HepG2 (cell line): ENCODE results near the gene TNNI2. TPM values are rescaled to one million over a fixed set of nuclear protein-coding genes. Genes with fewer than 3 reads are reported as not detected.

Source experiments
- ATAC-seq: fragments of 200-7000 bp; cut with Tn5 transposase; 3 replicates; pipeline ENCODE4 v1.9.1; 2020; ENCODE audit warnings: mild to moderate bottlenecking, moderate library complexity
- BruUV-seq: library from RNA; stranded (reverse); fragments of 400-500 nt; replicated peaks from 2 replicates; lab custom pipeline; 2021; lab: Mats Ljungman, UMichigan
- CTCF ChIA-PET: fragments of 300-600 bp; formaldehyde crosslinking; extraction: SDS; loops from one replicate; lab custom pipeline; 2021; ENCODE audit warnings: low total read pairs, inconsistent platforms, low intra/inter-chr PET ratio; lab: Yijun Ruan, JAX
- POLR2A ChIA-PET: fragments of 350-600 bp; sonication (Branson Sonifier 250); formaldehyde crosslinking; loops from one replicate; lab custom pipeline; 2020; ENCODE audit warnings: antibody characterized with exemption, inconsistent platforms; lab: Yijun Ruan, JAX
- DNase-seq: peaks from one replicate; pipeline ENCODE4 v3.0.0-alpha.2; 2015; ENCODE audit warnings: low spot score
- FAIRE-seq: peaks from 3 replicates; lab custom pipeline; 2011; peaks lifted over from hg19 to GRCh38; lab: Jason Lieb, UNC
- H2AFZ ChIP-seq: one replicate; pipeline ENCODE4 v1.6.1; 2011; ENCODE audit warnings: low read length, inconsistent platforms
- H3K27ac ChIP-seq: fragments of 300-600 bp; 3 replicates; pipeline ENCODE4 v1.8.0; 2011; ENCODE audit warnings: mixed run types, mild to moderate bottlenecking, mixed read lengths, low read length, inconsistent platforms; ENCODE audit not compliant: insufficient read depth; ENCODE audit errors: extremely low read length
- H3K27me3 ChIP-seq, 2 experiments: fragments of 200-600 bp in 1 of 2; 2 replicates in 1 of 2; 3 replicates in 1 of 2; pipeline versions ENCODE4 v1.6.0 to v1.8.0; 2011; ENCODE audit warnings: low read length in 2 of 2, mild to moderate bottlenecking in 2 of 2, moderate library complexity in 2 of 2, inconsistent platforms in 1 of 2; ENCODE audit not compliant: insufficient read depth in 2 of 2, control insufficient read depth in 1 of 2
- H3K36me3 ChIP-seq, 2 experiments: fragments of 200-600 bp in 1 of 2; replicated peaks in 1 of 2; 2 replicates in 1 of 2; 3 replicates in 1 of 2; pipeline versions ENCODE4 v1.5.1 to v1.8.0; 2011; ENCODE audit warnings: low read length in 2 of 2, inconsistent platforms in 1 of 2; ENCODE audit not compliant: insufficient read depth in 2 of 2, control insufficient read depth in 1 of 2
- H3K4me1 ChIP-seq: 2 replicates; pipeline ENCODE4 v1.5.1; 2012; ENCODE audit warnings: low read length, inconsistent platforms; ENCODE audit not compliant: insufficient read depth
- H3K4me2 ChIP-seq: 2 replicates; pipeline ENCODE4 v1.6.0; 2011; ENCODE audit warnings: low read depth, low read length, inconsistent platforms
- H3K4me3 ChIP-seq, 3 experiments: fragments of 200-600 bp in 1 of 3; sonication (generic), shearing (Covaris generic) in 1 of 3; replicated peaks in 1 of 3; 2 replicates each; pipeline ENCODE4 v1.5.1; 2011 to 2016; ENCODE audit warnings: low read length in 3 of 3, inconsistent platforms in 2 of 3, low read depth in 2 of 3, mild to moderate bottlenecking in 2 of 3, control low read depth in 1 of 3, mixed read lengths in 1 of 3; ENCODE audit not compliant: insufficient read depth in 1 of 3
- H3K79me2 ChIP-seq: one replicate; pipeline ENCODE4 v1.6.1; 2011; ENCODE audit warnings: low read length, inconsistent platforms; ENCODE audit not compliant: insufficient read depth
- H3K9ac ChIP-seq: 2 replicates; pipeline ENCODE4 v1.6.0; 2011; ENCODE audit warnings: mild to moderate bottlenecking, low read depth, low read length, inconsistent platforms; ENCODE audit not compliant: insufficient read depth
- H3K9me3 ChIP-seq: 2 replicates; pipeline ENCODE4 v1.5.1; 2012; ENCODE audit warnings: mild to moderate bottlenecking, low read length
- H4K20me1 ChIP-seq: 2 replicates; pipeline ENCODE4 v1.6.0; 2011; ENCODE audit warnings: inconsistent platforms, mild to moderate bottlenecking, low read length, moderate library complexity; ENCODE audit not compliant: insufficient read depth
- CBX1 ChIP-seq: IDR thresholded peaks from one replicate; pipeline ENCODE4 v1.6.1; 2016; ENCODE audit warnings: antibody characterized with exemption, low read depth
- CENPBD1 ChIP-seq: sonication (generic); formaldehyde crosslinking; IDR thresholded peaks from 2 replicates; pipeline ENCODE4 v1.8.0; 2022; ENCODE audit warnings: missing genetic modification reagents, low read depth, mild to moderate bottlenecking, borderline replicate concordance
- GZF1 ChIP-seq: sonication (generic); formaldehyde crosslinking; IDR thresholded peaks from 2 replicates; pipeline ENCODE4 v1.5.1; 2020; ENCODE audit warnings: mild to moderate bottlenecking, missing genetic modification reagents
- HCFC1 ChIP-seq: fragments of 150-350 bp; IDR thresholded peaks from 2 replicates; pipeline ENCODE4 v1.6.1; 2014; ENCODE audit warnings: low read depth, low read length
- TGIF2 ChIP-seq: IDR thresholded peaks from 2 replicates; pipeline ENCODE4 v1.6.1; 2016; ENCODE audit warnings: control low read depth, missing compliant biosample characterization
- THAP8 ChIP-seq: sonication (generic); formaldehyde crosslinking; IDR thresholded peaks from 2 replicates; pipeline ENCODE4 v1.5.1; 2020; ENCODE audit warnings: missing genetic modification reagents, mild to moderate bottlenecking, borderline replicate concordance
- ZNF788 ChIP-seq: sonication (generic); formaldehyde crosslinking; IDR thresholded peaks from 2 replicates; pipeline ENCODE4 v1.5.0; 2020; ENCODE audit warnings: mild to moderate bottlenecking, missing genetic modification reagents, borderline replicate concordance
- WGBS: methylation state at CpG from one replicate; pipeline ENCODE4 v1.1.6; 2017; ENCODE audit warnings: low lambda C conversion rate; 5-methylcytosine and 5-hydroxymethylcytosine counted together
- in situ Hi-C: cut with HindIII; loops from 2 replicates; pipeline ENCODE4 v1.10.0; 2017; ENCODE audit warnings: low pct_unique_long_range_greater_than_20kb; ENCODE audit not compliant: extremely low pct_ligation_motif_present
- intact Hi-C: fragments of 100-400 bp; cut with micrococcal nuclease; formaldehyde crosslinking; loops from one replicate; pipeline ENCODE4 v1.10.0; 2022; ENCODE audit not compliant: unreplicated experiment
- polyA plus RNA-seq, 8 experiments: library from polyadenylated mRNA; depleted of rRNA in 3 of 8; stranded (reverse) in 7 of 8; unstranded in 1 of 8; fragments of >200 nt; fragmentation: Illumina TruSeq in 4 of 8; extraction: Trizol in 4 of 8; gene quantifications; 2 replicates each; pipeline versions ENCODE4 v1.2.1 to v1.2.3, GENCODE V29; 2011 to 2016; ENCODE audit warnings: low read depth in 4 of 8, missing spikeins in 1 of 8, mixed read lengths in 1 of 8; ENCODE audit not compliant: insufficient read depth in 1 of 8
- total RNA-seq, 5 experiments: library from RNA; depleted of rRNA; stranded (reverse); fragments of >200 nt; fragmentation: Illumina TruSeq; extraction: Trizol; gene quantifications; 2 replicates each; pipeline ENCODE4 v1.2.3, GENCODE V29; 2016; ENCODE audit warnings: low read depth in 1 of 5

Gene TNNI2
- total and polyA plus RNA-seq, 2 of the 13 experiments (the other 11 are each of a cell fraction or from before 2014, with no cell fraction given), result 7.2 to 12.0 TPM

- no TSS peak for BruUV-seq
- ATAC-seq (no peak), DNase-seq (no peak), FAIRE-seq (no peak)
- no peak overlapping the region for H3K4me2 ChIP-seq
- H3K4me3 ChIP-seq, result no peak overlapping the region
- H3K27ac ChIP-seq, result no peak overlapping the region
- 0% methylated on average over 1 of the region's 14 CpGs for WGBS
- POLR2A ChIA-PET, result no interaction called here
- H3K36me3 ChIP-seq, result no peaks in the 10 kb centered on the region
- no peaks in the 10 kb centered on the region for H3K79me2 ChIP-seq
- intact Hi-C loops (no loop called here), in situ Hi-C loops (no loop called here)
- no peaks in the 10 kb centered on the region for H3K4me1 ChIP-seq
- no peaks in the 10 kb centered on the region for H3K9me3 ChIP-seq
- H3K9ac ChIP-seq, result no peak overlapping the region
- peaks cover 15 to 57% of the 10 kb centered on the region in 2 experiments for H3K27me3 ChIP-seq
- no peak overlapping the region for H2AFZ ChIP-seq
- CTCF ChIA-PET, result no interaction called here
- TF ChIP-seq TGIF2 (CRISPR knock-in tag) (no peak), CENPBD1 (CRISPR knock-in tag) (no peak), THAP8 (no peak), CBX1 (no peak), HCFC1 (no peak), ZNF788 (CRISPR knock-in tag) (0 out of 2 replicates have a peak, but pooled peaks have one; percentile 19), GZF1 (CRISPR knock-in tag) (no peak)
- H4K20me1 ChIP-seq, result no peaks in the 10 kb centered on the region
Measured at GRCh38 chr11:1862588-1863351, 24.0 kb downstream of the TNNI2 start.
